Psoas muscle (tissue), 8 donors: Measurements from ENCODE around the gene TXNL4B. TPM values are rescaled to one million over a fixed set of nuclear protein-coding genes. Genes with fewer than 3 reads are reported as not detected.

Source experiments
- ATAC-seq, 4 donors: fragments of 200-7000 bp; cut with Tn5 transposase; one replicate each; pipeline ENCODE4 v1.9.1; 2020; ENCODE audit warnings: moderate library complexity in 3 of 4, mild to moderate bottlenecking in 2 of 4
- DNase-seq, 2 donors: peaks; one replicate each; pipeline ENCODE4 v3.0.0-alpha.2; 2020
- H3K27ac ChIP-seq: fragments of 200-600 bp; one replicate; pipeline ENCODE4 v1.8.0; 2022
- H3K27me3 ChIP-seq, 3 donors: fragments of 200-600 bp in 1 of 3; one replicate each; pipeline versions ENCODE4 v1.6.1 to v1.8.0; 2013 to 2022; ENCODE audit warnings: low read length in 2 of 3, mild to moderate bottlenecking in 2 of 3, moderate library complexity in 1 of 3; ENCODE audit not compliant: insufficient read depth in 3 of 3
- H3K36me3 ChIP-seq, 2 donors: fragments of 200-600 bp in 1 of 2; one replicate each; pipeline versions ENCODE4 v1.6.1 to v1.8.0; 2013 to 2022; ENCODE audit warnings: low read depth in 1 of 2, mild to moderate bottlenecking in 1 of 2, moderate library complexity in 1 of 2; ENCODE audit not compliant: insufficient read depth in 1 of 2
- H3K4me1 ChIP-seq: fragments of 200-600 bp; one replicate; pipeline ENCODE4 v1.8.0; 2022
- H3K4me3 ChIP-seq: fragments of 200-600 bp; one replicate; pipeline ENCODE4 v1.8.0; 2022; ENCODE audit warnings: mild to moderate bottlenecking
- H3K9me3 ChIP-seq: fragments of 200-600 bp; one replicate; pipeline ENCODE4 v1.8.0; 2022
- CTCF ChIP-seq: fragments of 200-600 bp; IDR thresholded peaks from one replicate; pipeline ENCODE4 v1.8.0; 2022; ENCODE audit warnings: antibody characterized with exemption
- WGBS, 3 donors: extraction: QIAGEN DNeasy Blood & Tissue Kit; methylation state at CpG; one replicate each; pipeline versions ENCODE4 v1.1.6 to v1.1.7; 2013; 5-methylcytosine and 5-hydroxymethylcytosine counted together
- intact Hi-C, 2 donors: fragments of 100-400 bp; cut with DNase I; formaldehyde crosslinking; loops; one replicate each; pipeline versions ENCODE4 v1.11.0 to v1.14.2; 2022
- polyA plus RNA-seq, 3 donors: library from polyadenylated mRNA; stranded (reverse); fragments of 200-250 nt; gene quantifications; one replicate each; pipeline ENCODE4 v1.2.3, GENCODE V29; 2013
- total RNA-seq, 4 donors: library from RNA; stranded (reverse); fragmentation: NEBNext Ultra II Directional in 2 of 4; extraction: Animal tissue kit (Norgen Biotek cat#: 25700) in 2 of 4; gene quantifications; one replicate each; pipeline versions ENCODE4 v1.2.1 to v1.2.4, GENCODE V29; 2021 to 2023
- donor health status: healthy with polysubstance abuse.
- donor health status: DM: no; HTN: no; CAD: no; lungs with moderate emphysema.
- donor health status: Bipolar disorder and iron deficiency.
- donor health status: healthy.
- donor health status: DM: yes; HTN: yes; CAD: no.
- donor health status: DM: no; HTN: no; CAD: no.
- donor health status: DM: no; HTN: no; CAD: no.
- donor health status: DM: yes; HTN: yes; CAD: no.

TXNL4B gene
- total and polyA plus RNA-seq, 7 donors, result 6.7 to 52.1 (median 9.4) TPM

GRCh38 chr16:72111657-72112451, 18.4 kb upstream of the TXNL4B start:
- no peaks in the 10 kb centered on the region for H3K4me1 ChIP-seq
- intact Hi-C loops, result no loop called here
- no peak overlapping the region for H3K27ac ChIP-seq
- no peak for DNase-seq
- H3K36me3 ChIP-seq, result peaks cover 12 to 65% of the 10 kb centered on the region in 2 donors
- no peak for TF ChIP-seq CTCF
- no peaks in the 10 kb centered on the region for H3K27me3 ChIP-seq
- 79 to 84% (median 82%) methylated on average over 19 of the region's 19 CpGs for WGBS, 3 donors
- ATAC-seq, result no peak
- H3K4me3 ChIP-seq, result no peak overlapping the region
- no peaks in the 10 kb centered on the region for H3K9me3 ChIP-seq

- 96% methylated on average over 21 to 23 of the region's 23 CpGs for WGBS, 3 donors
- Histone ChIP-seq H3K27ac (no peak overlapping the region), H3K4me1 (no peaks in the 10 kb centered on the region), H3K9me3 (no peaks in the 10 kb centered on the region), H3K4me3 (no peak overlapping the region), H3K27me3 (no peaks in the 10 kb centered on the region), H3K36me3 (peaks cover 12 to 74% of the 10 kb centered on the region in 2 donors)
- intact Hi-C loops, result no loop called here
- DNase-seq (no peak), ATAC-seq (peak in 1 of 4 donors; percentile 14)
- no peak for TF ChIP-seq CTCF
Observed at GRCh38 chr16:72110662-72111615, 17.5 kb upstream of the TXNL4B start.

GRCh38 chr16:72109966-72110530, 16.6 kb upstream of the TXNL4B start:
- no peaks in the 10 kb centered on the region for H3K27me3 ChIP-seq
- ATAC-seq (no peak), DNase-seq (no peak)
- no peak overlapping the region for H3K4me3 ChIP-seq
- 90 to 91% (median 91%) methylated on average over 12 of the region's 12 CpGs for WGBS, 3 donors
- TF ChIP-seq CTCF, result no peak
- intact Hi-C loops, result no loop called here
- H3K4me1 ChIP-seq, result no peaks in the 10 kb centered on the region
- no peak overlapping the region for H3K27ac ChIP-seq
- H3K36me3 ChIP-seq, result peaks cover 15 to 83% of the 10 kb centered on the region in 2 donors
- H3K9me3 ChIP-seq, result no peaks in the 10 kb centered on the region

- TF ChIP-seq CTCF, result no peak
- no peak for ATAC-seq
- Histone ChIP-seq H3K27me3 (no peaks in the 10 kb centered on the region), H3K27ac (no peak overlapping the region), H3K9me3 (no peaks in the 10 kb centered on the region), H3K36me3 (peaks cover 16 to 91% of the 10 kb centered on the region in 2 donors), H3K4me3 (no peak overlapping the region), H3K4me1 (no peaks in the 10 kb centered on the region)
- no peak for DNase-seq
- intact Hi-C loops, result no loop called here
- 95 to 99% (median 96%) methylated on average over 12 of the region's 12 CpGs for WGBS, 3 donors
Observed at GRCh38 chr16:72109300-72109699, 15.9 kb upstream of the TXNL4B start.
